ENCODE data around the gene SPOP.

Gene SPOP

DNA sequence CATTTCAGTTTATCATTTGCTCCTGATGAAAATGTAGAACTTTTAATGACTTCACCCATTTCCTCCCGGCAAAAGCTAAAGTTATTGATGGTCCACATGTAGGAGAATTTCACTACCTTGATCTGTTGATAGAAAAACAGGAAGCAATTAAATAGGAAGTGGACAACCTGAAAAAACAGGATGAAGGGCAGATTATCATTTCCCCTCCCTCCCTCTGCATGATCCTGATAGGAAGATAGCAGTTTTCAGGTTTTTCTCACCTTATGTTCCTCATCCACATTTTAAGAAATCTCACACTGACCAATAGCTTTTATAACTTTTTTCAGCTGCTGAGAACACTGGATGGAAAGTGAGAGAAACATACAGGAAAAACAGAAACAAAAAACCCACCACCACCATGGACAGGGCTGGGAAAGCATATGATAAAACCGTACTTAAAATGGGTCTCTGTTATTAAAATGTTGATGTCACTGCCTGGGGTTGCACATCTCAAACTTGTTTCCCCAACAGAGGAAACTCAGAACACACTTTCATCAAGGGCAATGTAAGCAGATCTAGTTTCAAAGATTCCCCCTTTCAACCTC lies 55.9 kb downstream of the SPOP start:
- H3K36me3 Mint-ChIP-seq = peaks cover 4% of the 10 kb centered on the region
- no peak overlapping the region for H3K4me3 Mint-ChIP-seq
- H3K4me1 Mint-ChIP-seq (ENCODE audit: low read depth) = peaks cover 29% of the 10 kb centered on the region
- H3K27ac Mint-ChIP-seq = peak overlapping the region; percentile 78
- no peaks in the 10 kb centered on the region for H3K9me3 Mint-ChIP-seq (ENCODE audit: low read depth)
- no peaks in the 10 kb centered on the region for H3K27me3 Mint-ChIP-seq

DNA sequence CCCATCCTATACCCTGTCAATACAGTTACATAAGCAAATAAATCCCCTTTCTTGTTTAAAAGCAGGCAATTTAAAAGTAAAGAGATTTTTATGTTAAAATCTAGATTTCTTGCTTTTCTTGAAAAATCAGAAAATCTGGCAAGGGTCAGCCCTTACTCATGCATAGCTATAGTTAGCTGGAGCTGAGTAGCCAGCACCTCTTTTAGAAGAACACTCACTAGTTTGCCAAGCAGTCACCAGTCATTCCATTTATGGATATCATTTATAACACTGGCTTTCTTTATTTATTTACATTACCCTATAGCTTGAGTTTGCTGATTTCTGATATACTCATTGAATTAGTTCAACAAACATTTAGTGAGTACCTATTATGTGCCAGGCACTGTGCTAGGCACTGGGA lies 56.5 kb downstream of the SPOP start:
- Mint-ChIP-seq H3K9me3 (ENCODE audit: low read depth) (no peaks in the 10 kb centered on the region), H3K27me3 (no peaks in the 10 kb centered on the region), H3K27ac (peak overlapping the region; percentile 78), H3K36me3 (peaks cover 4% of the 10 kb centered on the region), H3K4me3 (no peak overlapping the region), H3K4me1 (ENCODE audit: low read depth) (peaks cover 29% of the 10 kb centered on the region)

DNA sequence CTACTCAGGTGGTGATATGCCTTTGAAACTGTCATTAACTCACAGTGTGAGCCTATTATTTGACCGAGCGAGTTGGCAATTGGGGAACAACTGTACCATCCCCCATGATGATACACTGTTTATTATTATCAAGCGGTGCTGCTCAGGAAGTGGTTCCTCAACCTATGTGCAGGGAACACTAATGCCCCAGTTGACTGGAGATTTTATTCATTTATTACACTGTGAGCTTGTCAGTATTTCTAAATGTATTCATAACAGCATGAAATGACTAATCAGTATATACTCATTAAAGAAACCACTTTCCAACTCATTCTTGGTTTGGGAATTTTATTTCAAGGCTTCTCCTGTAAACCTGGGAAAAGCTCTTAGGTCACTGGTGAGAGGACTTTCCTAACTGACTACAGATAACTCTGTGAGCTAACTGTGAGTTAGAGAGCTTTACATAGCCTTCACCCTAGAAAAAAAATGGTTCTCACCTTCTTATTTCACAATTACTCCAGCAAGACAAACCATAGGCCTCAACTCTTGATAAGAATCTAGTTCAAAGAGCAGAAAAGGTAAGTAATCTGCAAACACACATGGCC lies 59.8 kb downstream of the SPOP start:
- peak overlapping the region; percentile 3 for H3K27ac Mint-ChIP-seq
- peaks cover 22% of the 10 kb centered on the region for H3K4me1 Mint-ChIP-seq (ENCODE audit: low read depth)
- no peak overlapping the region for H3K4me3 Mint-ChIP-seq
- H3K36me3 Mint-ChIP-seq = peaks cover 4% of the 10 kb centered on the region
- H3K27me3 Mint-ChIP-seq = no peaks in the 10 kb centered on the region
- no peaks in the 10 kb centered on the region for H3K9me3 Mint-ChIP-seq (ENCODE audit: low read depth)

DNA sequence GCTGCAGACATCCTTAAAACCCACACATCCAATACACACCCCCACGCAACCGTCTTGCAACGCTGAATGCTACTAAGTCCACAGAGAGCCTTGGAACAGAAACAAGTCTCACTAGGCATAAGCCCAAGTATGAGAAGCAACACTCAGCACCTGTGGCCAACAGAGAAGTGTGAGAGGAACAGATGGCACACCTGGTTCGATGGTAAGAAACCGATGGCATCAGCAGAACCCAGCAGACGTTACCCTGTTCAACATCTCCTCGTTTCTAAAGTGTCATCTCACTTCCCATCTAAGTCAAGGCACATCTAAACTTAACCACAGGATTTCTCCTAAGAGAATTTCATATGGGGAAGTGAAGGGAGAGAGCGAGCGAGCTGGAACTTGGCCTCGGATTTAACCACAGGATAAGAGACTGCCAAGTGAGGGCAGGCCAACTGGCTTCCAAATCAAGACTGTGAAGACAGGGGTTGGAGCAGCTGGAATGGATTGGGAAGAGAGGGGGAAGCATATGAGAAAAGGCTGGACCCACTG lies 61.2 kb downstream of the SPOP start:
- H3K9me3 Mint-ChIP-seq (ENCODE audit: low read depth) = no peaks in the 10 kb centered on the region
- H3K4me3 Mint-ChIP-seq = no peak overlapping the region
- peak overlapping the region; percentile 6 for H3K27ac Mint-ChIP-seq

DNA sequence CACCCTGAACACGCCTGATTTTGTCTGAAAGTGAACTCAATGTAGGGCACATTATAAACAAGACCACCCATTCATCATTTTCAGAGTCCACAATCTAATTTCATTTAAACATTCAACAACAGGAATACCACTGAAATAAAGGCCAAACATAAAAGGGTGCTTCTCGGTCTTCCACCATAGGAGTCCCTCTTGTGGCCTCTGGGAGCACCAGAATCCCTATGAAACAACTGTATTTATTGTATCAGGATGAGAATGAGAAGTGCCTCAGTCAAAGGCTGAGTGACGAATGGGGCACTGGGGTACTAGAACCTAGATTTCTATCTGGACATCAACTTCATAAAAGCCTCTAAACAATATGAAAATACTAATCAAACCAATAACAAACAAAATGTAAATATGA lies 61.8 kb downstream of the SPOP start:
- H3K4me1 Mint-ChIP-seq (ENCODE audit: low read depth) = peaks cover 15% of the 10 kb centered on the region
- no peaks in the 10 kb centered on the region for H3K27me3 Mint-ChIP-seq
- no peak overlapping the region for H3K4me3 Mint-ChIP-seq
- H3K9me3 Mint-ChIP-seq (ENCODE audit: low read depth) = no peaks in the 10 kb centered on the region
- H3K36me3 Mint-ChIP-seq = peaks cover 2% of the 10 kb centered on the region
- H3K27ac Mint-ChIP-seq = no peak overlapping the region

More for the DNA sequence above, 61.2 kb downstream of the SPOP start:
- Mint-ChIP-seq H3K36me3 (peaks cover 2% of the 10 kb centered on the region), H3K4me1 (ENCODE audit: low read depth) (peaks cover 15% of the 10 kb centered on the region), H3K27me3 (no peaks in the 10 kb centered on the region)

DNA sequence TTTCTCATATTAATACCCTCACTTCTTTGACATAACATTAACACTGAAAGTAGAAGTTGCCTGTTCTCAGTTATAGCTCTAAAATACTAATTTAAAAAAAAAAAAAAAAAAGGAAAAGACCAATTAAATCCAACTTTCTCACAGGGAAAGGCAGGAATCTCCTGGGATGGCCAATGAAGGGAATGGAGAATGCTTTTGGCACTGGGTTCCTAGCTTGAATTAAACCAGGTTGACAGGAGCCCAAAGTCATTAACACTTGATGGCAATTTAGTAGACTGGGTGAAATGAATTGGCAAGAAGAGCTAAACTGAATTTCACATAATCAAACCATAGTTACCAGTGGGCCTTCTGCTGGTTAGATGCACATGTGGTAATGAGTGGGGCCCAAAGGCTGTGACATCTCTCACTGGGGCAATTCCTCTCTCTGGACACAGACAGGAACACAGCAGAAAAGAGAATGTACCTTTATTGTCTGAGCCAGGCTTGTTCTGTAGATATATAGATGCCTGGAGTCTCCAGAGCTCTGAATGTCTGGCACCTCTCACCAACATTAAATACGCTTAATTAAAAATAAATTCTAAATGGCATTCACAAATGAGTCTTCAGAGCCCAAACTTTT lies 64.6 kb downstream of the SPOP start:
- peaks cover 4% of the 10 kb centered on the region for H3K36me3 Mint-ChIP-seq
- H3K9me3 Mint-ChIP-seq (ENCODE audit: low read depth) = no peaks in the 10 kb centered on the region
- H3K4me1 Mint-ChIP-seq (ENCODE audit: low read depth) = peaks cover 5% of the 10 kb centered on the region
- no peaks in the 10 kb centered on the region for H3K27me3 Mint-ChIP-seq
- H3K4me3 Mint-ChIP-seq = no peak overlapping the region
- H3K27ac Mint-ChIP-seq = no peak overlapping the region

DNA sequence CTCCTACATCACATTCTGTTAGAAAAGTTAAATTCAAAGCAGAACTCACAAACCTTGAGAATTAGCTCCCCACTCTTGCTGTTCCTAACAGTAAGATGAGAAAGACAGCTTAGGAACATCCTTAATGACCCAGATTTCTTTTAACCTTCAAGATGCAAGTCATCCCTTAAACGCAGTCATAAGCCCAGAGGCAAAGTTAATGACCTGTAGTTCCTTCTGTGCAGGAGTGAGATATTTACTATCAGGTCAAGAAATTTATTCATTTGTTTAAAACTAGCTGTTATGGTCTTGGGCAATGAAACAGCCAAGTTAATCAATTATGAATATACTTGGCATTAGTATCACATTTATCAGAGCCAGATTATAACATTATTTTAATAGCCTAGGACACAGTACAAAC lies 65.2 kb downstream of the SPOP start:
- Mint-ChIP-seq H3K4me3 (no peak overlapping the region), H3K9me3 (ENCODE audit: low read depth) (no peaks in the 10 kb centered on the region), H3K36me3 (peaks cover 4% of the 10 kb centered on the region), H3K27me3 (no peaks in the 10 kb centered on the region), H3K4me1 (ENCODE audit: low read depth) (no peaks in the 10 kb centered on the region), H3K27ac (peak overlapping the region; percentile 54)

DNA sequence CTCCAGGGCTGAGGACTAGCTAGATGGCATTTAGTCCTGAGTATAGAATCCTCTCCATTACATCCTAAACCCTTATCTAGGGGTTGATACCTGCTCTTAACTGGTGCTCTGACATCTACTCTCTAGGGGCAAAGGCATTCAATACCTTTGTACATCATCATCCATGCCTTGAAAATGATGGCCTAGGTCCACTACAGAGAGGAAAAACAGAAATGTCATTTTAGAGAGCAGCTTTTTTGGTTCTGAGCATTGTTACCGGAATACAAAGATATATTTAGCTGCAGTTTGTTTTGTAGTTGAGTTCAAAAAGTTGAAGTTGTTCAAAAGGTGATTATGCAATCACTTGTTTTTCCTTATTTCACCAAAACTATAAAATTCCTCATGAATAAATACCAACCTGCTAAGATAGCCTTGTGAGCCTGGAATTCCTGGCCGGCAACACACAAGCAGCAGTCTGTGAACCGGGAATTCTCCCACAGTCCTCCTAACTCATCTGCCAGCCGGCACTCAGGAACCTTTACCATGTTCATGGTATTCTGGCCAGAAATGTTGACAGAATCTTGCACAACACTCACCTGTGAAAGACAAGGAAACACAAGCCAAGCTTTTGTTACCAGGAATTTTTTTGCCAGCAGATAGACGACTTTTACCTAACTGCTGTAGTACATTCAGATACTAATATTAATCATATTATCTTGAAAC lies 66.9 kb downstream of the SPOP start:
- Mint-ChIP-seq H3K27ac (peak overlapping the region; percentile 34), H3K4me1 (ENCODE audit: low read depth) (no peaks in the 10 kb centered on the region), H3K9me3 (ENCODE audit: low read depth) (no peaks in the 10 kb centered on the region), H3K4me3 (no peak overlapping the region), H3K27me3 (no peaks in the 10 kb centered on the region), H3K36me3 (peaks cover 4% of the 10 kb centered on the region)

DNA sequence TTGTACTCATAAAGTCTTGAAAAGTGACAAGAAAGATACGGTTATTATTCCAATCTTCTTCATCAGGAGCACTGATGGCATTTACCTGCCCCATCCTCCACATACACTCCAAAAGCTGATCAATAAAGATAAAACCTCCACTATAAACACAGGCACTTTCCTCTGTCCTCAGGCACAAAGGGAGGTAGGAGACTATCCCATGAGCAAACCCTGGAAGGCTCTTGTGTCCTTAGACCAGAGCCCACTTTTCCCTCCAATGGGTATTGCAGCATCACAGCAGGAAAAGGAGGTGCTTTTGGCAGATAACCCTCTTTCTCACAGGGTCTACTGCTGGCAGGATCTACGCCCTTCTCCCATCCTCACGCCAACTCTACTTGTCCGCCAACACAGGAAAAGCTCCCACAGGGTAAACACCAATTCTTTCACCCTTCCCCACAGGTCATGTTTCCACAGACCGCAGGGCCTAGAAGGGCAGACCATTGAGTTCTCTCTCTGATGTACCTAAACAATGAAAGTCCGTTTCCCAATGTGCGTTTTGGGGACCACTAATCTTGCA lies 73.5 kb downstream of the SPOP start:
- H3K36me3 Mint-ChIP-seq = peaks cover 4% of the 10 kb centered on the region
- H3K9me3 Mint-ChIP-seq (ENCODE audit: low read depth) = no peaks in the 10 kb centered on the region
- H3K27ac Mint-ChIP-seq = peak overlapping the region; percentile 22
- no peak overlapping the region for H3K4me3 Mint-ChIP-seq
- H3K27me3 Mint-ChIP-seq = no peaks in the 10 kb centered on the region
- H3K4me1 Mint-ChIP-seq (ENCODE audit: low read depth) = no peaks in the 10 kb centered on the region

DNA sequence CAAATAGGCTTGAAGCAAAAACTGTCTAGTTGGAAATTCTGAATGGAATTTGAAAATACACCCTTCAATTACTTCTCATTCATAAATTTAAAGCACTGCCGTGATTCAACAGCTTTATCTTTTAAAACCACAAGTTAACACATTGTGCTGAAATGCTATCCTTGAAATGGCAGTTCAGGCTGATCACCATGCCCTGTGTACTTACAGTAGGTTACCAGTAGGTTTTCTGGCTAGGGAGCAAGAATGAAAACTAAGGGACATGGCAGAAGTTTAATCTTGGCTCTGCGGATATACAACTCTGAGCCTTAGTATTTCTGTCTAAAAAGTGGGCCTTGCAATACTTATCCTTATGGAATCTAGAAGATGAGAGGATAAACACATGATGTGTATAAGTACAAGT lies 74.2 kb downstream of the SPOP start:
- Mint-ChIP-seq H3K4me1 (ENCODE audit: low read depth) (no peaks in the 10 kb centered on the region), H3K36me3 (peaks cover 3% of the 10 kb centered on the region), H3K27me3 (no peaks in the 10 kb centered on the region), H3K4me3 (no peak overlapping the region), H3K27ac (no peak overlapping the region), H3K9me3 (ENCODE audit: low read depth) (no peaks in the 10 kb centered on the region)

DNA sequence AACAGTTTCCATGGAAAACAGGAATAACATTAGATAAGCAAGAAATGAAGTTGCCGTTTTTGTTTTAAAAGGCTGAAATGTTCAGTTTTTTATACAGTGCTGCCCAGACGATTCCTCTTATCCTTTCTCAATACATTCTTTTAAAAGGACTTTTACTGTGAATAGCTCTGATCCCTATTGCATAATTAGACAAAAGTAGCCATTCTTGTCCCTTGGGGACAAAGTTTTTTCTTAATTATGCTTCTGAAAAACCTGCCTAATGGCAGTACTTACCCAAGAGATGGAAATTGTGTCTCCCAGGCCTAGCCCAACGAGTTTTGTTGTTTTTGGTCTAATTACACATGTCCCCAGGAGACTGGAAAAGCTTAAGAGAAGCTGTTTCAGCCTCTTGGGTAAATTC lies 74.7 kb downstream of the SPOP start:
- no peak overlapping the region for H3K4me3 Mint-ChIP-seq
- H3K4me1 Mint-ChIP-seq (ENCODE audit: low read depth) = no peaks in the 10 kb centered on the region
- peak overlapping the region; percentile 22 for H3K27ac Mint-ChIP-seq
- no peaks in the 10 kb centered on the region for H3K9me3 Mint-ChIP-seq (ENCODE audit: low read depth)
- H3K27me3 Mint-ChIP-seq = no peaks in the 10 kb centered on the region
- peaks cover 3% of the 10 kb centered on the region for H3K36me3 Mint-ChIP-seq

DNA sequence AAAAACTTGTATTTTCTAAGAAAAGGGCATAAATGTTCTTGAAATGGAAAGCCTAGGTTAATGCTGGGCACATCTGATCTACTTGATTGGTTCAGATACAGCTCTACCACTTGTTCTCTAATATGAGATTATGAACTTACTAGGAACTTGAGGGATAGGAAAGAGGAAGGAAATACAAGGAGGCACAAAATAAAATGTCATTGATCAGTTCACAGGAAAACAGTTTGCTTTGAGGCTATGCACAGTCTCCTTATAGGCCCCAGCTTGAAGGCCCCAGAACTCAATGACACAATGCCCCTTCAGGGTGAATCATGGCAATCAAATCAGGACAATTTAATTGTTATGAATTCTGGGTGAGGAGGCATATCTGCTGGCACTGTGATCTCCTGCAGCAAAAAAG lies 75.1 kb downstream of the SPOP start:
- H3K4me3 Mint-ChIP-seq = no peak overlapping the region

DNA sequence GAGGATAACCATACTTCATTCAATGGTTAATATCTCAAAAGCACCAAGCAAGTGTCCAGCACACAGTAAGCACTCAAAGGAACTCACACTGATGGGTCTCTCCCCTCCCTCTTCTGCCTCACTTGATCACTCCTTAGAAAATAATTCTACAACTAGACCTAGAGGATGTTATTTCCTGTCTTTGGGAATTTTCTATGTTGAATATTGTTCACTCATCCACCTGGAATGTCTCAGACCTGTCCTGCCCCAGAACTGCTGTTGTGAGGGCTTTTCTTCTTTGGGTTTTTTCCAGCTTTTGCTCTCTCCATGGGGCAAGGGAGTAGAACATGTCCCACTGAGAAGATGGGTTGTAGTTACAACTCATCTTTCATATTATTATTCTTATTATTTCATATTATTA lies 76.9 kb downstream of the SPOP start:
- peaks cover 7% of the 10 kb centered on the region for H3K36me3 Mint-ChIP-seq
- H3K27ac Mint-ChIP-seq = no peak overlapping the region
- no peaks in the 10 kb centered on the region for H3K4me1 Mint-ChIP-seq (ENCODE audit: low read depth)
- H3K27me3 Mint-ChIP-seq = no peaks in the 10 kb centered on the region
- no peak overlapping the region for H3K4me3 Mint-ChIP-seq
- no peaks in the 10 kb centered on the region for H3K9me3 Mint-ChIP-seq (ENCODE audit: low read depth)

More for the DNA sequence above, 75.1 kb downstream of the SPOP start:
- Mint-ChIP-seq H3K36me3 (peaks cover 3% of the 10 kb centered on the region), H3K9me3 (ENCODE audit: low read depth) (no peaks in the 10 kb centered on the region), H3K4me1 (ENCODE audit: low read depth) (no peaks in the 10 kb centered on the region), H3K27ac (no peak overlapping the region), H3K27me3 (no peaks in the 10 kb centered on the region)

DNA sequence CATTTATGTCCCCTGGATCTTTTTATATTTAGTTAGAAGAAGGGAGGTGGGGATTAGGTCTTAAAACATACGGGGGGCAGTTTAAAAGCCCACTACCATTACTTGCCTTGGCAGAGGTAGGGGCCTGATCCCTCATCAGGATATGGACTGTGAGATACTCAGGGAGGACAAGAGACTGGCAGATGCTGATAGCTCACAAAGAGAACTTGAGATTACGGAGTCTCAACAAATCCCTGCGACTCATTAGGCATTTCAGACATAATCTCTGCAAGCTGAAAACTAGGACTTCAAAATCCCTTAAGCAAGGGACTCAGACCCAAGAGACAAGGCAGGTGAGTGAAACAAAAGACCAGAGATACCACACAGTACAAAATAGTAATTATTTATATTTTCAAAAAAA lies 79.0 kb downstream of the SPOP start:
- no peaks in the 10 kb centered on the region for H3K27me3 Mint-ChIP-seq
- H3K36me3 Mint-ChIP-seq = peaks cover 4% of the 10 kb centered on the region

More for the DNA sequence above, 79.0 kb downstream of the SPOP start:
- no peaks in the 10 kb centered on the region for H3K4me1 Mint-ChIP-seq (ENCODE audit: low read depth)
- no peaks in the 10 kb centered on the region for H3K9me3 Mint-ChIP-seq (ENCODE audit: low read depth)
- H3K4me3 Mint-ChIP-seq = no peak overlapping the region
- H3K27ac Mint-ChIP-seq = no peak overlapping the region

Measured in activated naive CD8-positive, alpha-beta T cell (primary cell).